HepG2 (cell line): ENCODE measurements around the gene SSBP1. TPM values are rescaled to one million over a fixed set of nuclear protein-coding genes. Genes with fewer than 3 reads are reported as not detected.

Experiments used
- CREB1 ChIP-seq, 2 experiments: fragments of 450-650 bp in 1 of 2; IDR thresholded peaks; 2 replicates each; pipeline ENCODE4 v1.6.1; 2016 to 2017; ENCODE audit warnings: control low read depth in 1 of 2, mild to moderate bottlenecking in 1 of 2, missing compliant biosample characterization in 1 of 2, missing genetic modification characterization in 1 of 2
- DRAP1 ChIP-seq: IDR thresholded peaks from 2 replicates; pipeline ENCODE4 v1.6.1; 2016; ENCODE audit warnings: missing genetic modification reagents, missing compliant biosample characterization
- GFI1 ChIP-seq: sonication (generic); formaldehyde crosslinking; IDR thresholded peaks from 2 replicates; pipeline ENCODE4 v1.5.0; 2020; ENCODE audit warnings: missing genetic modification reagents, mild to moderate bottlenecking, borderline replicate concordance
- IKZF5 ChIP-seq: IDR thresholded peaks from 2 replicates; pipeline ENCODE4 v1.6.1; 2018; ENCODE audit warnings: missing genetic modification reagents, mild to moderate bottlenecking, missing compliant biosample characterization
- MZF1 ChIP-seq: sonication (generic); formaldehyde crosslinking; IDR thresholded peaks from 2 replicates; pipeline ENCODE4 v1.8.1; 2023; ENCODE audit warnings: mild to moderate bottlenecking, missing genetic modification reagents, borderline replicate concordance
- REXO4 ChIP-seq: sonication (generic); formaldehyde crosslinking; IDR thresholded peaks from 2 replicates; pipeline ENCODE4 v1.8.0; 2022; ENCODE audit warnings: missing genetic modification reagents, mild to moderate bottlenecking, borderline replicate concordance
- ZNF414 ChIP-seq: sonication (generic); formaldehyde crosslinking; IDR thresholded peaks from 2 replicates; pipeline ENCODE4 v1.5.0; 2020; ENCODE audit warnings: missing genetic modification reagents
- ZNF496 ChIP-seq: sonication (generic); formaldehyde crosslinking; IDR thresholded peaks from 2 replicates; pipeline ENCODE4 v1.8.1; 2023; ENCODE audit warnings: mild to moderate bottlenecking, moderate library complexity, missing genetic modification reagents; ENCODE audit not compliant: insufficient replicate concordance
- ZNF639 ChIP-seq: conservative IDR thresholded peaks from 2 replicates; pipeline ENCODE4 v1.6.1; 2018; ENCODE audit warnings: missing genetic modification reagents
- polyA plus RNA-seq, 8 experiments: library from polyadenylated mRNA; depleted of rRNA in 3 of 8; stranded (reverse) in 7 of 8; unstranded in 1 of 8; fragments of >200 nt; fragmentation: Illumina TruSeq in 4 of 8; extraction: Trizol in 4 of 8; gene quantifications; 2 replicates each; pipeline versions ENCODE4 v1.2.1 to v1.2.3, GENCODE V29; 2011 to 2016; ENCODE audit warnings: low read depth in 4 of 8, missing spikeins in 1 of 8, mixed read lengths in 1 of 8; ENCODE audit not compliant: insufficient read depth in 1 of 8
- total RNA-seq, 5 experiments: library from RNA; depleted of rRNA; stranded (reverse); fragments of >200 nt; fragmentation: Illumina TruSeq; extraction: Trizol; gene quantifications; 2 replicates each; pipeline ENCODE4 v1.2.3, GENCODE V29; 2016; ENCODE audit warnings: low read depth in 1 of 5

The SSBP1 gene
- total and polyA plus RNA-seq, 2 of the 13 experiments (the other 11 are each of a cell fraction or from before 2014, with no cell fraction given) = 64.4 to 254 TPM

- TF ChIP-seq IKZF5 (CRISPR knock-in tag) (no peak), ZNF414 (CRISPR knock-in tag) (no peak), REXO4 (no peak), ZNF639 (no peak), CREB1 (IDR thresholded peaks at IDR 0.05) (peak; percentile 89), CREB1 (CRISPR knock-in tag; IDR thresholded peaks at IDR 0.05) (no peak), GFI1 (no peak), MZF1 (CRISPR knock-in tag) (no peak), ZNF496 (CRISPR knock-in tag) (no peak), DRAP1 (CRISPR knock-in tag) (no peak)
Observed at GRCh38 chr7:141712603-141713255, 25.4 kb upstream of the SSBP1 start (continued).
